ENCODE measurements around the gene S100A14. TPM values are rescaled to one million over a fixed set of nuclear protein-coding genes. Genes with fewer than 3 reads are reported as not detected.
"Not testable (repeated sequence)": the region's sequence is repeated elsewhere in the genome, so short reads cannot be mapped to it uniquely, and the experiment has no call there.

The S100A14 gene
- total RNA-seq, 2 experiments from 2014 or later: not detected

GRCh38 chr1:153583976-153584375 lies 32.1 kb downstream of the S100A14 start:
- Histone ChIP-seq H3K36me3 (ENCODE audit: insufficient read depth, low read length) (no peaks in the 10 kb centered on the region), H3K79me2 (ENCODE audit: insufficient read depth, low read depth, low read length) (no peaks in the 10 kb centered on the region), H2AFZ (ENCODE audit: low read length) (no peak overlapping the region), H3K27ac (ENCODE audit: low read depth, low read length, poor library complexity, severe bottlenecking) (no peak overlapping the region), H4K20me1 (ENCODE audit: insufficient read depth, low read length) (no peaks in the 10 kb centered on the region), H3K9me2 (ENCODE audit: insufficient read depth, low read length) (no peaks in the 10 kb centered on the region), H3K4me1 (ENCODE audit: insufficient read depth, low read length, poor library complexity, severe bottlenecking) (no peaks in the 10 kb centered on the region), H3K9me3 (ENCODE audit: low read length) (no peaks in the 10 kb centered on the region), H3K4me3 (ENCODE audit: low read depth, low read length, poor library complexity, severe bottlenecking) (no peak overlapping the region), H3K4me2 (ENCODE audit: low read length) (no peak overlapping the region)
- CTCF ChIA-PET (ENCODE audit: unreplicated experiment): no interaction called here
- TF ChIP-seq CTCF (conservative IDR thresholded peaks at IDR 0.05; ENCODE audit: low read length) (no peak), EZH2phosphoT487 (IDR thresholded peaks at IDR 0.05; ENCODE audit: borderline replicate concordance, low read depth, low read length) (no peak)
- POLR2A ChIA-PET: no interaction called here
- no TSS peak for BruUV-seq (replicated peaks)
- intact Hi-C loops (cut with micrococcal nuclease; ENCODE audit: unreplicated experiment): no loop called here
- no peak for DNase-seq (ENCODE audit: low spot score)

- H3K79me2 ChIP-seq (ENCODE audit: insufficient read depth, low read depth, low read length); H3K27ac ChIP-seq (ENCODE audit: low read depth, low read length, poor library complexity, severe bottlenecking); CTCF ChIA-PET (ENCODE audit: unreplicated experiment); H2AFZ ChIP-seq (ENCODE audit: low read length); H3K4me3 ChIP-seq (ENCODE audit: low read depth, low read length, poor library complexity, severe bottlenecking); DNase-seq (ENCODE audit: low spot score); H3K9me3 ChIP-seq (ENCODE audit: low read length); POLR2A ChIA-PET; H3K4me1 ChIP-seq (ENCODE audit: insufficient read depth, low read length, poor library complexity, severe bottlenecking); H3K4me2 ChIP-seq (ENCODE audit: low read length); H3K36me3 ChIP-seq (ENCODE audit: insufficient read depth, low read length); H3K9me2 ChIP-seq (ENCODE audit: insufficient read depth, low read length); BruUV-seq (replicated peaks); H4K20me1 ChIP-seq (ENCODE audit: insufficient read depth, low read length); intact Hi-C loops (cut with micrococcal nuclease; ENCODE audit: unreplicated experiment): not testable (repeated sequence)
These were observed 32.6 kb downstream of the S100A14 start for GRCh38 chr1:153583514-153583913.

GRCh38 chr1:153582836-153583235 lies 33.3 kb downstream of the S100A14 start:
- intact Hi-C loops (cut with micrococcal nuclease; ENCODE audit: unreplicated experiment); H3K36me3 ChIP-seq (ENCODE audit: insufficient read depth, low read length); CTCF ChIA-PET (ENCODE audit: unreplicated experiment); H3K9me2 ChIP-seq (ENCODE audit: insufficient read depth, low read length); H3K4me1 ChIP-seq (ENCODE audit: insufficient read depth, low read length, poor library complexity, severe bottlenecking); BruUV-seq (replicated peaks); H3K4me2 ChIP-seq (ENCODE audit: low read length); H3K9me3 ChIP-seq (ENCODE audit: low read length); H3K4me3 ChIP-seq (ENCODE audit: low read depth, low read length, poor library complexity, severe bottlenecking); H3K79me2 ChIP-seq (ENCODE audit: insufficient read depth, low read depth, low read length); POLR2A ChIA-PET; H2AFZ ChIP-seq (ENCODE audit: low read length); H4K20me1 ChIP-seq (ENCODE audit: insufficient read depth, low read length); DNase-seq (ENCODE audit: low spot score); H3K27ac ChIP-seq (ENCODE audit: low read depth, low read length, poor library complexity, severe bottlenecking): not testable (repeated sequence)

GRCh38 chr1:153578936-153579335 lies 37.2 kb downstream of the S100A14 start:
- H3K4me1 ChIP-seq (ENCODE audit: insufficient read depth, low read length, poor library complexity, severe bottlenecking): no peaks in the 10 kb centered on the region
- H3K4me2 ChIP-seq (ENCODE audit: low read length): no peak overlapping the region
- intact Hi-C loops (cut with micrococcal nuclease; ENCODE audit: unreplicated experiment): no loop called here
- H2AFZ ChIP-seq (ENCODE audit: low read length): no peak overlapping the region
- H3K36me3 ChIP-seq (ENCODE audit: insufficient read depth, low read length): no peaks in the 10 kb centered on the region
- ChIA-PET POLR2A (interaction anchor here (2.1 kb wide), 1 partner anchor 21 kb away, joined by 4 read pairs; no protein-coding TSS in a partner anchor), CTCF (ENCODE audit: unreplicated experiment) (no interaction called here)
- no peak overlapping the region for H3K27ac ChIP-seq (ENCODE audit: low read depth, low read length, poor library complexity, severe bottlenecking)
- H3K9me2 ChIP-seq (ENCODE audit: insufficient read depth, low read length): no peaks in the 10 kb centered on the region
- TF ChIP-seq CTCF (conservative IDR thresholded peaks at IDR 0.05; ENCODE audit: low read length) (no peak), EZH2phosphoT487 (IDR thresholded peaks at IDR 0.05; ENCODE audit: borderline replicate concordance, low read depth, low read length) (no peak)
- H4K20me1 ChIP-seq (ENCODE audit: insufficient read depth, low read length): no peaks in the 10 kb centered on the region
- no peak overlapping the region for H3K4me3 ChIP-seq (ENCODE audit: low read depth, low read length, poor library complexity, severe bottlenecking)
- no peaks in the 10 kb centered on the region for H3K79me2 ChIP-seq (ENCODE audit: insufficient read depth, low read depth, low read length)
- H3K9me3 ChIP-seq (ENCODE audit: low read length): no peaks in the 10 kb centered on the region
- no peak for DNase-seq (ENCODE audit: low spot score)
- no TSS peak for BruUV-seq (replicated peaks)

All from OCI-LY7 (cell line).